GM06990 (cell line): ENCODE measurements around the gene MARVELD3.

Experiments used
- DNase-seq: peaks from one replicate; pipeline ENCODE4 v3.0.0-alpha.2; 2011; ENCODE audit not compliant: insufficient read length; ENCODE audit errors: extremely low read depth
- H3K27me3 ChIP-seq: replicated peaks from 2 replicates; pipeline ENCODE4 v1.6.0; 2011; ENCODE audit warnings: low read length; ENCODE audit not compliant: control insufficient read depth, insufficient read depth
- H3K36me3 ChIP-seq: 2 replicates; pipeline ENCODE4 v1.5.1; 2011; ENCODE audit warnings: low read length; ENCODE audit not compliant: control insufficient read depth, insufficient read depth
- H3K4me3 ChIP-seq: replicated peaks from 2 replicates; pipeline ENCODE4 v1.5.1; 2011; ENCODE audit warnings: low read depth, mild to moderate bottlenecking, control low read depth, low read length
- CTCF ChIP-seq: IDR thresholded peaks from 2 replicates; pipeline ENCODE4 v1.5.1; 2011; ENCODE audit warnings: low read length, control low read depth, mild to moderate bottlenecking, inconsistent platforms; ENCODE audit not compliant: insufficient read depth, poor library complexity, severe bottlenecking

The MARVELD3 gene

GRCh38 chr16:71672125-71672524 lies 46.1 kb downstream of the MARVELD3 start:
- no peak for DNase-seq
- no peak for TF ChIP-seq CTCF

GRCh38 chr16:71672803-71673581 lies 47.0 kb downstream of the MARVELD3 start:
- no peak for TF ChIP-seq CTCF
- H3K4me3 ChIP-seq, result no peak overlapping the region
- peaks cover 3% of the 10 kb centered on the region for H3K36me3 ChIP-seq
- no peaks in the 10 kb centered on the region for H3K27me3 ChIP-seq
- DNase-seq, result no peak

More at GRCh38 chr16:71672125-71672524, 46.1 kb downstream of the MARVELD3 start:
- no peaks in the 10 kb centered on the region for H3K27me3 ChIP-seq
- no peak overlapping the region for H3K4me3 ChIP-seq
- H3K36me3 ChIP-seq, result peaks cover 3% of the 10 kb centered on the region

GRCh38 chr16:71673582-71673973 lies 47.6 kb downstream of the MARVELD3 start:
- H3K4me3 ChIP-seq, result no peak overlapping the region
- TF ChIP-seq CTCF, result no peak
- peaks cover 3% of the 10 kb centered on the region for H3K36me3 ChIP-seq
- no peaks in the 10 kb centered on the region for H3K27me3 ChIP-seq
- no peak for DNase-seq

GRCh38 chr16:71674229-71674628 lies 48.2 kb downstream of the MARVELD3 start:
- DNase-seq, result no peak
- Histone ChIP-seq H3K27me3 (no peaks in the 10 kb centered on the region), H3K4me3 (no peak overlapping the region), H3K36me3 (peaks cover 3% of the 10 kb centered on the region)
- TF ChIP-seq CTCF, result no peak

- no peak for TF ChIP-seq CTCF
- Histone ChIP-seq H3K36me3 (peaks cover 3% of the 10 kb centered on the region), H3K27me3 (no peaks in the 10 kb centered on the region), H3K4me3 (no peak overlapping the region)
- DNase-seq, result no peak
Observed at GRCh38 chr16:71675380-71675779, 49.4 kb downstream of the MARVELD3 start.
